ENCODE measurements around the gene KCNE1. TPM values are rescaled to one million over a fixed set of nuclear protein-coding genes. Genes with fewer than 3 reads are reported as not detected.

The KCNE1 gene
- total and polyA plus RNA-seq, 2 of the 13 experiments (the other 11 are each of a cell fraction or from before 2014, with no cell fraction given) = 0.35 TPM; not detected in 1

GRCh38 chr21:34526618-34527290 is 14.7 kb upstream of the KCNE1 start (continued):
- TF ChIP-seq ZNF644 (CRISPR knock-in tag; IDR thresholded peaks at IDR 0.05; ENCODE audit: low read depth) = no peak
- no peak for TF ChIP-seq ZNF333 (CRISPR knock-in tag; IDR thresholded peaks at IDR 0.05; ENCODE audit: borderline replicate concordance)
- TF ChIP-seq KLF11 (CRISPR knock-in tag; IDR thresholded peaks at IDR 0.05) = no peak
- TF ChIP-seq SALL1 (CRISPR knock-in tag; IDR thresholded peaks at IDR 0.05) = peak; percentile 69
- TF ChIP-seq ZSCAN31 (CRISPR knock-in tag; IDR thresholded peaks at IDR 0.05; ENCODE audit: low read depth) = 0 out of 2 replicates have a peak, but pooled peaks have one; percentile 13
- no peak for TF ChIP-seq ZNF275 (CRISPR knock-in tag; IDR thresholded peaks at IDR 0.05; ENCODE audit: borderline replicate concordance)
- TF ChIP-seq HNF1B (CRISPR knock-in tag; IDR thresholded peaks at IDR 0.05) = peak; percentile 50; the same call in 1 of the 2 replicates
- TF ChIP-seq FOXP1 (IDR thresholded peaks at IDR 0.05) = no peak
- peak; percentile 69 for TF ChIP-seq FOXP1 (CRISPR knock-in tag; IDR thresholded peaks at IDR 0.05)
- peak; percentile 67; the same call in 1 of the 2 replicates for TF ChIP-seq PHF21A (CRISPR knock-in tag; IDR thresholded peaks at IDR 0.05)
- TF ChIP-seq HNF4A (CRISPR knock-in tag; IDR thresholded peaks at IDR 0.05) = peak; percentile 89
- no peak for TF ChIP-seq RFX3 (CRISPR knock-in tag; IDR thresholded peaks at IDR 0.05)
- TF ChIP-seq FOXO4 (CRISPR knock-in tag; conservative IDR thresholded peaks at IDR 0.05) = no peak
- no peak for TF ChIP-seq ZNF329 (CRISPR knock-in tag; IDR thresholded peaks at IDR 0.05; ENCODE audit: low read depth)
- no peak for TF ChIP-seq TGIF2 (CRISPR knock-in tag; IDR thresholded peaks at IDR 0.05)
- TF ChIP-seq ZNF737 (CRISPR knock-in tag; IDR thresholded peaks at IDR 0.05; ENCODE audit: borderline replicate concordance) = no peak
- TF ChIP-seq SNAPC5 (CRISPR knock-in tag; IDR thresholded peaks at IDR 0.05; ENCODE audit: borderline replicate concordance) = peak; percentile 53; the same call in 1 of the 2 replicates
- no peak for TF ChIP-seq TERF1 (CRISPR knock-in tag; IDR thresholded peaks at IDR 0.05)
- TF ChIP-seq CREM (IDR thresholded peaks at IDR 0.05) = peak; percentile 79
- TF ChIP-seq CREM (CRISPR knock-in tag; IDR thresholded peaks at IDR 0.05) = no peak
- no peak for TF ChIP-seq ZNF44 (CRISPR knock-in tag; IDR thresholded peaks at IDR 0.05)
- TF ChIP-seq NFYB (CRISPR knock-in tag; IDR thresholded peaks at IDR 0.05) = 0 out of 2 replicates have a peak, but pooled peaks have one; percentile 20
- TF ChIP-seq GABPA (IDR thresholded peaks at IDR 0.05; ENCODE audit: low read depth, low read length) = no peak
- TF ChIP-seq GABPA (CRISPR knock-in tag; IDR thresholded peaks at IDR 0.05; ENCODE audit: low read depth) = peak; percentile 41; the same call in 1 of the 2 replicates
- TF ChIP-seq RNF219 (CRISPR knock-in tag; IDR thresholded peaks at IDR 0.05) = no peak
